A673 (cell line): ENCODE results near the gene CRTAP.

ENCODE experiments used
- CTCF ChIP-seq: fragments of 300-800, 200-600 bp; sonication (generic); conservative IDR thresholded peaks from 2 replicates; pipeline ENCODE4 v1.5.1; 2017; ENCODE audit warnings: low read depth, mild to moderate bottlenecking, antibody characterized with exemption, low read length, moderate library complexity, mixed read lengths
- EZH2 ChIP-seq: fragments of 200-600 bp; sonication (generic); IDR thresholded peaks from 2 replicates; pipeline ENCODE4 v1.6.1; 2017; ENCODE audit warnings: borderline replicate concordance, low read depth, mild to moderate bottlenecking, mixed read lengths, antibody characterized with exemption, low read length; ENCODE audit not compliant: poor library complexity, severe bottlenecking

- TF ChIP-seq CTCF (no peak), EZH2 (no peak)
Observed at GRCh38 chr3:33152363-33153360, 38.8 kb downstream of the CRTAP start.
